GM13976 (cell line): Measurements from ENCODE around the gene NTRK3.

ENCODE experiments used
- DNase-seq: peaks from one replicate; pipeline ENCODE4 v3.0.0; 2012; ENCODE audit warnings: low spot score
- CTCF ChIP-seq: IDR thresholded peaks from 2 replicates; pipeline ENCODE4 v1.5.1; 2012; ENCODE audit warnings: borderline replicate concordance, mild to moderate bottlenecking; ENCODE audit not compliant: insufficient read depth; ENCODE audit errors: extremely low read depth, missing control alignments, control extremely low read depth
- in situ Hi-C: fragments of 300-500 bp; cut with MboI; formaldehyde crosslinking; loops from one replicate; pipeline ENCODE4 v1.12.0; 2022; ENCODE audit warnings: low sequenced_read_pairs, mixed read lengths, inconsistent platforms; ENCODE audit not compliant: unreplicated experiment

NTRK3 gene

DNA sequence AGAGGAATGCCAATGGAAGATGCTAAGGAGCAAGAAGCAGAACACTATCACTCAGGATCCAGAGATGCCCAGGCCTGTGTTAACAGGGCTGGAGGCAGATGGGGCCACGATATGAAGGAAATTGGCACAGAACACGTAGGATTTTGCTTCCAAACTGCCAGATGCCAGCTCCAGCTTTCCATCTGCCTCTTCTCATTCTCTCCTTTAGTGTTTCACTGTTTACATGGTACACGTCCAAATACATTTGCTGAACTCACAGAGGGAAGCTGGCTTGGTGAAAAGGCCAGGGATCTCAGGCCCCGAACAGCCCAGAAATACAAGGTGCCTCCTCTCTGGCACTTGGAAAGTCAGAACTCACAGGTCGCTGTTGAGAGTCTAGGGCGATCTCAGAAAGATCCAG lies 187.0 kb downstream of the NTRK3 start:
- no peak for DNase-seq
- in situ Hi-C loops, result no loop called here

GRCh38 chr15:88067331-88067685 lies 189.2 kb downstream of the NTRK3 start:
- in situ Hi-C loops, result no loop called here
- no peak for TF ChIP-seq CTCF
- DNase-seq, result no peak

More for the DNA sequence above, 187.0 kb downstream of the NTRK3 start:
- TF ChIP-seq CTCF, result no peak

DNA sequence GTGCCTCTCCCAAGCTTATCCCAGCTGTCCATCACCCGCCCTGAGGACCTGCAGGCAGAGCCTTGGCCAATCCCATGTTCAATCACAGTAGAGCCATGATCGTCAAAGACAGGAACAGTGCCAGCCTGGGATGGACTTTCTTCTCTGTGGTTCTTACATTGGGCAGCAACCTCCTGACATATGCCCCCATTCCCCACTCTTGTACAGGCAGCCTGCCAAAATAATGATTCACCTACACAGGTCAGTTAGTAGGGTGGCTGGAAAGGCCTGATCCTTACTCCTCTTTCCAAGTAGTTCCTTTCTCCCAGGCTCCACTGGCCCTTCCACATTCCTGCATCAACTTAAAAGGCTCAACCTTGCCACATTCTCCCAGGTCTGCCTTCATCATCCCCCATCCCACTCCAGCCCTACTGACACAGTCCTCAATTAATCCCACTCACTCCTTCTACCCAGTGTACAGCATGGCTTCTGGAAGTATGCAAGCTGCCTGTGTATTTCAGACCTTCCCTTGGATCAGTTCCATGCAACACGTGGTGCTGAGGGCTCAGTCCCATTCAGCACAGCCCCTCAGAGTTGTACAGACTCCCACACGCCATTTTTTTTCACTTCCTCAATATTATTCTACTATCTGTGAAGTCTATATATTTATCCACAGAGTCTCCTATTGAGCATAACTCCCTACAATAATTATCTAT lies 189.8 kb downstream of the NTRK3 start:
- in situ Hi-C loops, result no loop called here
- no peak for TF ChIP-seq CTCF
- DNase-seq, result no peak

DNA sequence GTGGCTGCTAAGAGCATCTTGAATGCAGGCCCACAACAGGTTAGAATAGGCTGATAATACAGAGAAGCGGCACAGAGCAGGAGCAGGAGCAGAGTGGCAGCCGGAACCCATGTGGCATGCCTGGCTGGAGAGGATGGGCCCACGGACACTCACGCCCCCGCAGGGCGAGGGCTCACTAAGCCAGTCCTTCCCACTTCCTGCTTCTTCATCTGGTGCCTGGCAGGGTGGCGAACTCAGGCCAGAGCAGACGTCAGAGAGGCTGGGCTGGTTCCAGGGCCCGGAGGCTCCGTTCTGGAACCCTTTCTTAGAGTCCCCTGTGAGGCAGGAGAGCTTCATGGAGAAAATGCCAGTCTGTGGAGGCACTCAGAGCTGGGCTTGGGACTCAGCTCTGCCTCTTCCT lies 195.1 kb downstream of the NTRK3 start:
- TF ChIP-seq CTCF, result no peak
- DNase-seq, result no peak
- in situ Hi-C loops, result no loop called here

- no peak for DNase-seq
- in situ Hi-C loops, result no loop called here
- no peak for TF ChIP-seq CTCF
These were observed 196.2 kb downstream of the NTRK3 start for GRCh38 chr15:88060383-88060782.

DNA sequence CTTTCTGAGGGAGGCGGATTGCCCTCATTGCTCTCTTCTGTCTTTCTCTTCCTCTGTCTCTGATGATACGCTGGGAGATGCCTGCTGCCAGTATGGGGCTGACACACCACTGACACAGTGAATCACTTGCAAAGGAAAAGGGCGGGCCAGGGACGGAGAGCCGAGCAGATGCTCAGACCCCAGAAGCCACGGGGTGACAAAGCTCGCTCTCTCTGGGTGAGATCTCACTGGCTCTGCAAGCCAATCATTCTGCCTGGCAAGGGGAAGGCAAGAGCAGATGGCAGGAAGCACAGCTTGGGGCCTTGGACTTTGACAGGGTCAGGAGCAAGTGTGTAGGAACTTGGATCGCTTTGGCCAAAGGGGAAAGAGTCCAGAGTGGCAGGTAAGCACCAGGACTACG lies 198.7 kb downstream of the NTRK3 start:
- no peak for DNase-seq
- no peak for TF ChIP-seq CTCF
- in situ Hi-C loops, result no loop called here

GRCh38 chr15:88049506-88049905 lies 207.0 kb downstream of the NTRK3 start:
- TF ChIP-seq CTCF, result no peak
- in situ Hi-C loops, result no loop called here

More at GRCh38 chr15:88049506-88049905, 207.0 kb downstream of the NTRK3 start:
- DNase-seq, result peak; percentile 28
